Chondrocyte (in vitro differentiated cells): Measurements from ENCODE around the gene ACVR2B. TPM values are rescaled to one million over a fixed set of nuclear protein-coding genes. Genes with fewer than 3 reads are reported as not detected.

Experiments used
- DNase-seq: peaks from one replicate; pipeline ENCODE4 v3.0.0; 2021; ENCODE audit warnings: mixed read lengths, low spot score
- H3K27ac Mint-ChIP-seq: one replicate; pipeline ENCODE4 v1.8.0; 2021; ENCODE audit warnings: mild to moderate bottlenecking, moderate library complexity, mixed read lengths; ENCODE audit not compliant: unreplicated experiment
- H3K27me3 Mint-ChIP-seq: 2 replicates; pipeline ENCODE4 v1.8.0; 2021; ENCODE audit warnings: low read depth, mixed read lengths
- H3K36me3 Mint-ChIP-seq: 2 replicates; pipeline ENCODE4 v1.8.0; 2021; ENCODE audit warnings: low read depth, mixed read lengths
- H3K4me1 Mint-ChIP-seq: 2 replicates; pipeline ENCODE4 v1.8.0; 2021; ENCODE audit warnings: low read depth, mild to moderate bottlenecking, mixed read lengths
- H3K4me3 Mint-ChIP-seq: one replicate; pipeline ENCODE4 v1.8.0; 2021; ENCODE audit warnings: mild to moderate bottlenecking, moderate library complexity, mixed read lengths; ENCODE audit not compliant: unreplicated experiment
- H3K9me3 Mint-ChIP-seq: 2 replicates; pipeline ENCODE4 v1.8.0; 2021; ENCODE audit warnings: low read depth, mixed read lengths
- CTCF ChIP-seq: fragments of 200-600 bp; sonication (generic); IDR thresholded peaks from 2 replicates; pipeline ENCODE4 v1.5.0; 2021; ENCODE audit warnings: antibody characterized with exemption, mild to moderate bottlenecking, moderate library complexity
- total RNA-seq: library from RNA; stranded (reverse); gene quantifications from 3 replicates; pipeline ENCODE4 v1.2.1, GENCODE V29; 2021

Gene ACVR2B
- total RNA-seq, 1 donor from 2014 or later, result 4.3 TPM

DNA sequence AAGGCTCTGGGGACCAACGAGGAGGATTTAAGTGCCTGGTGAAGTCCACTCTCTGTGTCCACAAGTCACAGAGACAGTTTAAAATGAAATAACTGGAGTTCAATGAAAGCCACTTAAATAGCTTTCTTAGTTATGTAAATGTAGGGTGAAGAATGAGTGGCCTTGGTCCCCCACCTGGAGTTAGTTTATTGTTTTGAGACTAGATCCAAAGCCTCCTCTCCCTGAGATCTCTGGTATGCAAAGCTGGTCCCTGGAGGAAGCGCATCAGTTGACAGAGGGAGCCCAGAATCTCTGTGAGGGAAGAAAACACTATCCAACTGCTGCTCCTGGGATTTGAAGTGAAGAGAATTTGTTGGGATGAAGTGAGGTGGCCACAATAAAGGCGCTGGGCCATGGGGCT lies 83.0 kb downstream of the ACVR2B start:
- TF ChIP-seq CTCF, result no peak
- no peaks in the 10 kb centered on the region for H3K27me3 Mint-ChIP-seq
- DNase-seq, result no peak
- no peaks in the 10 kb centered on the region for H3K4me1 Mint-ChIP-seq
- H3K27ac Mint-ChIP-seq, result no peak overlapping the region
- peaks cover 8% of the 10 kb centered on the region for H3K9me3 Mint-ChIP-seq
- peaks cover 13% of the 10 kb centered on the region for H3K36me3 Mint-ChIP-seq
- H3K4me3 Mint-ChIP-seq, result no peak overlapping the region

GRCh38 chr3:38538773-38539353 lies 85.2 kb downstream of the ACVR2B start:
- Mint-ChIP-seq H3K36me3 (peaks cover 13% of the 10 kb centered on the region), H3K4me1 (peaks cover 4% of the 10 kb centered on the region), H3K9me3 (peaks cover 8% of the 10 kb centered on the region), H3K27me3 (no peaks in the 10 kb centered on the region), H3K27ac (no peak overlapping the region), H3K4me3 (no peak overlapping the region)
- TF ChIP-seq CTCF, result no peak
- no peak for DNase-seq

- Mint-ChIP-seq H3K27me3 (peaks cover 9% of the 10 kb centered on the region), H3K27ac (no peak overlapping the region), H3K36me3 (no peaks in the 10 kb centered on the region), H3K9me3 (no peaks in the 10 kb centered on the region), H3K4me1 (peaks cover 4% of the 10 kb centered on the region), H3K4me3 (no peak overlapping the region)
- no peak for DNase-seq
- TF ChIP-seq CTCF, result no peak
Measured at GRCh38 chr3:38541806-38542205, 88.1 kb downstream of the ACVR2B start.

Other genes with a start within 250 kb of the ACVR2B start
- gene SLC22A13, start 188.1 kb upstream of the ACVR2B start, total RNA-seq, result 0.62 to 2.9 TPM (median 0.97 TPM) in 3 replicates
- gene SLC22A14, start 171.6 kb upstream of the ACVR2B start, total RNA-seq, result 0.62 to 1.2 TPM (median 0.75 TPM) in 3 replicates
- 3.9 to 6.8 TPM (median 4.7 TPM) in 3 replicates for gene XYLB, start 107.1 kb upstream of the ACVR2B start, total RNA-seq
- gene EXOG, start 42.5 kb downstream of the ACVR2B start, total RNA-seq, result 16.0 to 21.6 TPM (median 16.5 TPM) in 3 replicates
- 0.21 to 0.25 TPM (median 0.24 TPM) in 3 replicates for gene SCN5A, start 195.8 kb downstream of the ACVR2B start, total RNA-seq